RCC 7860 (cell line): ENCODE data around the gene UNG.

Source experiments
- DNase-seq: peaks from one replicate; pipeline ENCODE4 v3.0.0-alpha.2; 2015; ENCODE audit warnings: low spot score
- FAIRE-seq: peaks from 2 replicates; lab custom pipeline; 2012; peaks lifted over from hg19 to GRCh38; lab: Jason Lieb, UNC

Gene UNG

DNA sequence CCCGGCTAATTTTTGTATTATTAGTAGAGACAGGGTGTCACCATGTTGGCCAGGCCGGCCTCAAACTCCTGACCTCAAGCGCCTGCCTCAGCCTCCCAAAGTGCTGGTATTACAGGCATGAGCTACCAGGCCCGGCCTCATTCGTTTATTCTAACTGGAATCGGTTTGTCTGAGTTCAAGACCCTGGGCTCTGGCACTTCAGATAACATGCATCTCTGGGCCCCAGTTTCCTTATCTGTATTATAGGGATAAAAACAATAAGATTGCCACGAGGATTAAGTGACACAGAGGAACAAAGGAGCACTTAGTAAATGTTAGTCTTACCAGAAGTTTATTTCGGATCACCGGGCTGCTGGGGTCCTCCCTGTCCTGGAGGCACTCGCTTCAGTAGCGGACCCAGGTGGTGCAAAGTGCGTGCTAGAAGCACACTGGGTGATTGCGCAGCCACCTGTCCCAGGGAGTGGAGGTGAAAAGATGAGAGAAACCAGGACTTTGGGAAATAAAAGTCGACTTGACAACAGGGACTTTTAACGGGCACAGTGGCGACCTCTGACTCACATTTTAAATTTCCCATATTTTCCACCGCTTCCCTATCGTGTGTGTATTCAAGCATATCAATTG is 56.5 kb downstream of the UNG start:
- no peak for DNase-seq
- FAIRE-seq = no peak

DNA sequence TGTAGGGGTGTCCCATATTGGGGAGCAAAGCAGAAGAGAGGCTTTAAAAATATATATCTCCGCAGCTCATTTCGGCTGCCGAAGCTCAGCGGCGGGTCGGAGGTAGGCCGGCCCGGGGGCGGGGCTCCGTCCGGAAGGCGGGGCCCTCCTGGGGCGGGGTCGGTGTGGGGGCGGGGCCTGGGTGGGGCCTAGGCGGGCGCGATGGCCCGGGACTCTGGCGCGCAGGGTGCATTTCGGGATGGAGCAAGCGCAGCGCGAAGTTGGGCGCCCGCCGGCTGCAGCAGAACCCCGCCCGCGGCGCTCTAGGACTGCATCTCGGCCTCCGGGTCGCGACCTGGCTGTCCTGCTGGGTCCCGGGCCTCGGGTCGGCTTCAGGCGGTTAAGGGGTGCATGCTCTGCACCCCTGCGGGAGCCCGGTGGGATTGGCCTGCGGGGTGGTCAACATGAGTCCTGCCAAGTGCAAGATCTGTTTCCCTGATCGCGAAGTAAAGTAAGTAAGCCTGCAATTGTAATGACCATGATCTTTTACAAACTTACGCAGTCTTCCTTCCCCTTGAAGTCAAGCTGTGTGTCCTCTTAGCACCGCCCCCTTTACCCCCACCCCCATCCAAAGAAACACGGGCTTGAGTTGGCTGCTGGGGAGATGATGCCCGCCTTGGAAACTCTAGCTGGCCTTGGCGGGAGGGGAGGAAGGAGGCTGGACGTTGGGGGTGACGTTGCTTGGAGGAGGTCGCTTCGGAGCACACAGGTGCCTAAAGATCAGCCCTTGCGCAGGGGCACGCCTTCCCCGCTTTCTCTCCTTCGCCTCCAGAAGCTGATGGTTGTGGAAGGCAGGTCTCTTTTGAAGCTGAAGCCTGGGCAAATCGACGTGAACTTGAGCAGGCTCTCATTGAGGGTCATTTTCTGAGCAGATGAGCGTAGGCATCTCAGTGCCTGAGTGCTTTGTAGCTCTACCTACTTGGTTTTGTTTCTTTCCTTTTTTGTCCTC is 57.3 kb downstream of the UNG start:
- FAIRE-seq (no peak), DNase-seq (peak; percentile 6)

DNA sequence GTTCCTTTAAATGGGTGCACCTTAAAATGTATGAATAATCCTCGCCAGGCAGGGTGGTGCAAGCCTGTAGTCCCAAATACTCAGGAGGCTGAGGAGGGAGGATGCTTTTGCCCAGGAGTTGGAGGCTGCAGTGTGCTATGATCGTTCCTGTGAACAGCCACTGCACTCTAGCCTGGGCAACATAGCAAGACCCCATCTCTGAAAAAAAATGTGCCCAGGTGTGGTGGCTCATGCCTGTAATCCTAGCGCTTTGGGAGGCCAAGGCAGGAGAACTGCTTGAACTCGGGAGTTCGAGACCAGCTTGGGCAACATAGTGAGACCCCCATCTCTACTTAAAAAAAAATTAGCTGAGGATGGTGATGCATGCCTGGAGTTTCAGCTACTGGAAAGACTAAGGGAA is 58.6 kb downstream of the UNG start:
- DNase-seq (no peak), FAIRE-seq (no peak)

DNA sequence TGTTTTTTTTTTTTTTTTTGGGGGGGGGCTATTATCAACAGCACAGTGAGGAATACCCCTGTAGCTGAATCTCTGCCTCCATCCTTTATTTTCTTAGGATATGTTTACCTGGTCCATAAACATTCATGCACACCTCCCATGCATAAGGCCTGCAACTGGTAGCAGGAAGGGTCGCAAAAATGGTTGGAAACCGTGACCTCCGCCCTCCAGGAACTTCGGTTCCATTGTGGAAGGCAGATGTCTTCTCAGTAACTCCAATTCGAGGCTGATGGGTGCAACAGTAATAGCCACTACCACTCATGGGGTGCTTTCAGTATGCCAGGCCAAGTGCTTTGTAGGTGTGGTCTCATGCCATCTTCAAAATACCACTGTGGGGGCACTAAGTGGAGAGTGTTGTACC is 59.2 kb downstream of the UNG start:
- FAIRE-seq (no peak), DNase-seq (no peak)

DNA sequence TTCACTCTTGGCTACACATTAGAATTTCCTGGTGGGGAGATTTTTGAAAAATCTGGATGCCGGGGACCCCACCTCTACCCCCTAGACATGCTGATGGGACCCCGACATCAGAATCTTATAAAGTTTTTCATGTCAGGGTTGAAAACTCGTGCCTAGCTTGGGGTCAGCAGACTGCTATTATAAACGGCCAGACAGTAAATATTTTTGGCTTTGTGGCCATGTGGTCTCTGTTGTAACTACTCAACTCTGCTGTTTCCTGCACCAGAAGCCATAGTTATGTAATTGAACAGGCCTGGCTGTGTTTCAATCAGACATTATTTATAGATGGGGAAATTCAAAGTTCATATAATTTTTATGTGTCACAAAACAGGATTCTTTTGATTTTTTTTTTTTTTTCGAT is 60.6 kb downstream of the UNG start:
- FAIRE-seq (no peak), DNase-seq (no peak)

DNA sequence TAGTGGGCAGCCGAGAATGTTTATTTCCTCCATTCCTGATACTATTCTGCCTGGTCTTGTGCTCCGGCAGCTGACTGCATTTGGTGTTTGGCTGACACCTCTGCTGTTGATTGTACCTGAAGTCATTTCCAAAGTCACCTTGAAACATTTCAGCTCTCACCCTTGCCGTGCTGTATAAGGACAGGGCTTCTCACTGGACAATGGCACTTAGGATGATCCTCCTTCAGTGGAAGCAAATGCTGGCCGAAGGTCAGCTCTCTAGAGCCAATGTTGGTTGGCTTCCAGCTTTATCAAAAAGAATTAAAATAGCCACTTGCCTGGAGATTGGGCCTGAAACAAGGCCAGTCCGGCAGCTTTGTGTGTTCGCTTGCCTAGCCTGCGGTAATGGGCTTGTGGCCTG is 63.0 kb downstream of the UNG start:
- DNase-seq = no peak
- no peak for FAIRE-seq
